Measurements from ENCODE around the gene PDZD2. TPM values are rescaled to one million over a fixed set of nuclear protein-coding genes. Genes with fewer than 3 reads are reported as not detected.

PDZD2 gene
- total RNA-seq, 1 donor from 2014 or later: 70.9 TPM

DNA sequence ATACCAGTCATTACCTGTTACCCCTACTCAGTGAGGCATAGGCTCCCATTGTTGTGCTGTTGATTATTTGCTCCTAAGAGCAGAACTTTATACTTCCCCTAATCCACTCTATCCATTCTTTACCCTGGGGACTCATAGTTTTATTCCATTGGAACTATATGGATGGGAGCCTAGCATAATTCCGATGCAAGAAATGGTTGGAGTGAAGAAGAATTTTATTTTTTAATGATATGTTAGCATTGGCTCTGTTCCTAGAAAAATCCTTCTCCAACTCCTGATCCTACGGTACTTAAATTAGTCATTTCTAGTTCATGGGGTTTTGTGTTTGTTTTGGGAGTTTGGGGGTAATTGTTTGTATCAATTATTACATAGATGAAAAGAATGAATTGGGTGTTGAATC is 343.7 kb downstream of the PDZD2 start:
- DNase-seq: no peak
- no peak for ATAC-seq
- intact Hi-C loops (cut with DNase I): no loop called here

DNA sequence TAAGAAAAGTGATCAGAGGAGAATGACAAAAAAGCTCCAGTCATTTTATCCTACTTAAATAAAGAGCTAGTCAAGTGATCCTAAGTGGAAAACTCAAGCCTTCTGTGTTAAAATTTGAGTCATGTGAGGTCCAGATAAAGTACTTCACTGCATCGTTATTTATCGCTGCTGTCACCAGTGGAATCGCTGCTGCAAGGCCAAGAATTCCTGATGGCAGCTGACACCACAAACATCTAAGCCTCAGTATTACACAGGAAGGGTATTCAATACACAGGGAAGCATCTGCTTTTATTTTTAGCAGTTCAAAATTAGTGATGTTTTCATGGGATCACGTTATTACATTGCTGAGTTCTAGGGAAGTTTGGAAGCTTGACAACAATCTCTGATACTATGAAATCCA is 344.9 kb downstream of the PDZD2 start:
- Histone ChIP-seq H3K36me3 (no peaks in the 10 kb centered on the region), H3K27me3 (no peaks in the 10 kb centered on the region), H3K27ac (no peak overlapping the region), H3K9me3 (no peaks in the 10 kb centered on the region), H3K4me3 (no peak overlapping the region), H3K4me1 (peaks cover 14% of the 10 kb centered on the region)
- DNase-seq (no peak), ATAC-seq (peak; percentile 33)
- intact Hi-C loops (cut with DNase I): no loop called here
- TF ChIP-seq, protein P1, sequence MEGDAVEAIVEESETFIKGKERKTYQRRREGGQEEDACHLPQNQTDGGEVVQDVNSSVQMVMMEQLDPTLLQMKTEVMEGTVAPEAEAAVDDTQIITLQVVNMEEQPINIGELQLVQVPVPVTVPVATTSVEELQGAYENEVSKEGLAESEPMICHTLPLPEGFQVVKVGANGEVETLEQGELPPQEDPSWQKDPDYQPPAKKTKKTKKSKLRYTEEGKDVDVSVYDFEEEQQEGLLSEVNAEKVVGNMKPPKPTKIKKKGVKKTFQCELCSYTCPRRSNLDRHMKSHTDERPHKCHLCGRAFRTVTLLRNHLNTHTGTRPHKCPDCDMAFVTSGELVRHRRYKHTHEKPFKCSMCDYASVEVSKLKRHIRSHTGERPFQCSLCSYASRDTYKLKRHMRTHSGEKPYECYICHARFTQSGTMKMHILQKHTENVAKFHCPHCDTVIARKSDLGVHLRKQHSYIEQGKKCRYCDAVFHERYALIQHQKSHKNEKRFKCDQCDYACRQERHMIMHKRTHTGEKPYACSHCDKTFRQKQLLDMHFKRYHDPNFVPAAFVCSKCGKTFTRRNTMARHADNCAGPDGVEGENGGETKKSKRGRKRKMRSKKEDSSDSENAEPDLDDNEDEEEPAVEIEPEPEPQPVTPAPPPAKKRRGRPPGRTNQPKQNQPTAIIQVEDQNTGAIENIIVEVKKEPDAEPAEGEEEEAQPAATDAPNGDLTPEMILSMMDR (IDR thresholded peaks at IDR 0.05): no peak

More for the DNA sequence above, 343.7 kb downstream of the PDZD2 start:
- no peak overlapping the region for H3K27ac ChIP-seq
- no peaks in the 10 kb centered on the region for H3K27me3 ChIP-seq
- no peaks in the 10 kb centered on the region for H3K9me3 ChIP-seq
- no peak overlapping the region for H3K4me3 ChIP-seq
- no peaks in the 10 kb centered on the region for H3K36me3 ChIP-seq
- peaks cover 14% of the 10 kb centered on the region for H3K4me1 ChIP-seq
- TF ChIP-seq, protein P1 (IDR thresholded peaks at IDR 0.05): no peak

DNA sequence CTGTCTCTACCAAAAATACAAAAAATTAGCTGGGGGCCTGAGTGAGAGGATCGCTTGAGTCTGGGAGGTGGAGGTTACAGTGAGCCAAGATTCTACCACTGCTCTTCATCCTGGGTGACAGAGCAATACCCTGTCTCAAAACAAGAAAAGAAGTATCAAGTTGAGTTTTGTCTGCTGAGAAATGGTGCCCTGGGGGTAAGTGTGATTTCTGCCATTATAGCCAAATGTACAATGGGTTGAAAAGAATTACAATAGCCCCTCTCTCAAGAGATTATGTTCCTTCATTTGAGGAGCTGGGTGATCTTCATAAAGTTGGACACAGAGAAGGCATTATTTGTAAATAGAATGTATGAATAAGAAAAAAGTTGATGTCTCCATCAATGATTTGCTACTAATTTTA is 345.8 kb downstream of the PDZD2 start:
- H3K4me1 ChIP-seq: peaks cover 14% of the 10 kb centered on the region
- H3K9me3 ChIP-seq: no peaks in the 10 kb centered on the region
- H3K4me3 ChIP-seq: no peak overlapping the region
- H3K36me3 ChIP-seq: no peaks in the 10 kb centered on the region
- TF ChIP-seq, protein P1 (IDR thresholded peaks at IDR 0.05): no peak
- no peaks in the 10 kb centered on the region for H3K27me3 ChIP-seq
- DNase-seq: no peak
- no peak for ATAC-seq
- intact Hi-C loops (cut with DNase I): no loop called here
- no peak overlapping the region for H3K27ac ChIP-seq

DNA sequence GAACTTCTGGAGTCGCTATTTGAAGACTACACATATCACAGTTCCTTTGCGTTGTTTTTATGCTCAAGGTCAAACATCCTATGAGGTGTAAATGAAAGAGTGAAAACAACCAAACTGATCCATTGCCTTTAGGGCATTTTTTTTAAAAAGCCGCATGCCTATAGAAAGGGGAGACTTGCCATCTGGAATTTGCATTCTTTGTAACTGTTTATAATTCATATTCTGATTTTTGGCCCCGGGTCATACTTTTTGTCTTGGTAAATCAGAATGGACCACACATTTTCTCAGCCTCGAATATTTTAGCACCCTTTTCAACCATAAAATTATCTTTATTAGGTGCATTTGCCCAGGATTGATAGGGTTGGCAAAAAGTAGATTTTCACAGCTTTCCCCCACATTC is 347.2 kb downstream of the PDZD2 start:
- DNase-seq (no peak), ATAC-seq (no peak)
- Histone ChIP-seq H3K36me3 (no peaks in the 10 kb centered on the region), H3K4me3 (no peak overlapping the region), H3K9me3 (no peaks in the 10 kb centered on the region), H3K27ac (no peak overlapping the region), H3K4me1 (peaks cover 14% of the 10 kb centered on the region), H3K27me3 (no peaks in the 10 kb centered on the region)
- intact Hi-C loops (cut with DNase I): no loop called here
- TF ChIP-seq, protein P1 (IDR thresholded peaks at IDR 0.05): no peak

DNA sequence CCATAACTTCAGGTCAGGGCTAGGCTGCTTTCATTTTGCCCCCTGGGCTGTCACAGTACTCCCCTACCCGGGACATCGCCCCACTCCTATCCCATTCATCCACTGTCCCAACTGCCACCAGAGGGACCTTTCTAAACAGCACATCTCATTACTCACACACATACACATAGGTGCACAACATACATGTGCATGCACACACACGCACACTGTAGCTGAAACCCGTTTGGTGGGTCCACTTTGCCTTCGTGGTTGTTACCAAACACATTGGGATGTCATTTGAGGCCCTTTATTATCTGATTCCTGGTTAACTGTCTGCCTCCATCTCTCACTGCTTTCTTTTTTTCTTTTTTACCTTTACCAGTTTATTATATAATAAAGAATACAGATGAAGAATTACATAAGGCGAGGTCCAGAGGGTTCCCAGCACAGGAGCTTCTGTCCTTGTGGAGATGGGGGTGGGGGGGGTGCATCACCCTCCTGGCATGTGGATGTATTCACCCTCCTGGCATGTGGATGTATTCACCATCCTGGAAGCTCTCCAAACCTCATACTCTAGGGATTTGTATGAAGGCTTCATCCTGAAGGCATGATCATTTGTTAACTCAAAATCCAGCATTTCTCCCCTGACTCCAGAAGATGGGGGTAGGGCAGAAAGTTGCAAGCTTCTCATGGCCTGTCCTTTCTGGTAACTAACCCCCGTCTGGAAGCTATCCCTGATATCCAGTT is 349.2 kb downstream of the PDZD2 start:
- Histone ChIP-seq H3K4me3 (no peak overlapping the region), H3K27ac (no peak overlapping the region), H3K4me1 (peaks cover 12% of the 10 kb centered on the region), H3K9me3 (no peaks in the 10 kb centered on the region), H3K27me3 (no peaks in the 10 kb centered on the region), H3K36me3 (no peaks in the 10 kb centered on the region)
- intact Hi-C loops (cut with DNase I): no loop called here
- ATAC-seq (peak; percentile 33), DNase-seq (no peak)
- TF ChIP-seq, protein P1 (IDR thresholded peaks at IDR 0.05): no peak

Data from upper lobe of right lung (tissue), 1 donor.